Erythroblast (primary cell): ENCODE measurements around the gene ZNF428.
"Not testable (repeated sequence)": the region's sequence is repeated elsewhere in the genome, so short reads cannot be mapped to it uniquely, and the experiment has no call there.

Experiments used
- GATA1 ChIP-seq: IDR thresholded peaks from 2 replicates; pipeline ENCODE4 v1.6.1; 2011; ENCODE audit warnings: low read depth, mild to moderate bottlenecking, control low read depth, low read length, moderate library complexity
- POLR2A ChIP-seq: IDR thresholded peaks from 2 replicates; pipeline ENCODE4 v1.6.1; 2011; ENCODE audit warnings: mild to moderate bottlenecking, low read length

GRCh38 chr19:43600326-43600725 lies 19.1 kb downstream of the ZNF428 start:
- not testable (repeated sequence) for TF ChIP-seq POLR2A, GATA1
